ENCODE measurements around the gene MMP14. TPM values are rescaled to one million over a fixed set of nuclear protein-coding genes. Genes with fewer than 3 reads are reported as not detected.
"Not testable (repeated sequence)": the region's sequence is repeated elsewhere in the genome, so short reads cannot be mapped to it uniquely, and the experiment has no call there.

Gene MMP14
- polyA plus RNA-seq, 4 donors, result 137 to 349 (median 150) TPM

DNA sequence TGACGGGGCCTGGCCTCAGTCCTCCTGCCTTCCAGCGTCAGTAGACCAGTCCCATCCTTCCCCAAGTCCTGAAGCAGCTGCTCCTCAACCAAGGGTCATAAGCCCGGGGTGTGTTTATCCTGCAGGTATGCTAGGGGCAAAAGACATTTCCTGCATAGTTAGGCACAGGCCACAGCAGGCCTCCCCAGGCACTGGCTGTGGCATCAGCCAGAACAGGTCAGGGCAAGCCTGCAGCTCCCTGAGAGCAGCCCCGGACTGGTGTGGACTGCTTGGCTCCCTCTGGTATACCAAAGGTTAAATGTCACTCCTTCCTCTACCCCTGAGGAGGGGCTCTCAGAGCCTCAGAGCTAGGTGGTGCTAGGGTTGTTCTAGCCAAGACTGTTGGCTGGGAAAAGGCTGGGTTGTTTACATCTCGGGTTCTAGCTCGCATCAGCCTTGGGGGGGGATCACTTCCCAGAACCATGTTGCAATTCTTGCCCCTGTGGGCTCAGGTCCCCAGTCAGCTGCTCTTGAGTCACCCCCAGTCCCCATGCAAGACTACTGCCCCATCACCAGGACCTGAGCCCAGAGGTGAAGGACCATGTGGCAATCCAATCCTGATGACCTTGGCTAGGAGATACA is 2.9 kb downstream of the MMP14 start:
- no peak for DNase-seq (ENCODE audit: low read depth in 4 of 4, low spot score in 3 of 4)

DNA sequence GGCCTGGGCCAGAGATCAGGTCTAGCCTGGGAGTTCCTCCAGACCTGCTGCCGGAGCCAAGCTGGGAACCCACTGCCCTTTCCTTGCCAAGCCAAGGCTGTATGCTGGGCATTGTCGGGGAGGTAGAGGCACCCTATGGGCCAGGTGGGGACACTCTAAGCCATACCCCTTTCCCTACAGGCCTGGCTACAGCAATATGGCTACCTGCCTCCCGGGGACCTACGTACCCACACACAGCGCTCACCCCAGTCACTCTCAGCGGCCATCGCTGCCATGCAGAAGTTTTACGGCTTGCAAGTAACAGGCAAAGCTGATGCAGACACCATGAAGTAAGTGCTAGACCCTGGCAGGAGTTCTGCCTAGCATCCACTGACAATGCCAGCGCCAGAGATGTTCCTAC is 4.9 kb downstream of the MMP14 start:
- no peak for DNase-seq (ENCODE audit: low read depth in 4 of 4, low spot score in 3 of 4)

DNA sequence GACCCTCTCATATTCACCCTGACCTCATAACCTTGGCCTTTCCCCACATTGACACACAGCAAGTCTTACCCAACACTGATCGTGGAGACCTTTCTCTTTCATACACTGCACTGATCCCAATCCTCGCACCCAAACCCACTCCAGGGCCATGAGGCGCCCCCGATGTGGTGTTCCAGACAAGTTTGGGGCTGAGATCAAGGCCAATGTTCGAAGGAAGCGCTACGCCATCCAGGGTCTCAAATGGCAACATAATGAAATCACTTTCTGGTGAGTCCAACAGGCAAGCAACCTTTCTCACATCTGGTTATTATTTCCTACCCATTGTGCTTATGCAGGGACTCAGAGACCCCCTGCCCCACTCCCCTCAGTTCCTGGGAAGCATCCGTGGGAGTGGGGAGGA is 5.4 kb downstream of the MMP14 start:
- no peak for DNase-seq (ENCODE audit: low read depth in 4 of 4, low spot score in 3 of 4)

DNA sequence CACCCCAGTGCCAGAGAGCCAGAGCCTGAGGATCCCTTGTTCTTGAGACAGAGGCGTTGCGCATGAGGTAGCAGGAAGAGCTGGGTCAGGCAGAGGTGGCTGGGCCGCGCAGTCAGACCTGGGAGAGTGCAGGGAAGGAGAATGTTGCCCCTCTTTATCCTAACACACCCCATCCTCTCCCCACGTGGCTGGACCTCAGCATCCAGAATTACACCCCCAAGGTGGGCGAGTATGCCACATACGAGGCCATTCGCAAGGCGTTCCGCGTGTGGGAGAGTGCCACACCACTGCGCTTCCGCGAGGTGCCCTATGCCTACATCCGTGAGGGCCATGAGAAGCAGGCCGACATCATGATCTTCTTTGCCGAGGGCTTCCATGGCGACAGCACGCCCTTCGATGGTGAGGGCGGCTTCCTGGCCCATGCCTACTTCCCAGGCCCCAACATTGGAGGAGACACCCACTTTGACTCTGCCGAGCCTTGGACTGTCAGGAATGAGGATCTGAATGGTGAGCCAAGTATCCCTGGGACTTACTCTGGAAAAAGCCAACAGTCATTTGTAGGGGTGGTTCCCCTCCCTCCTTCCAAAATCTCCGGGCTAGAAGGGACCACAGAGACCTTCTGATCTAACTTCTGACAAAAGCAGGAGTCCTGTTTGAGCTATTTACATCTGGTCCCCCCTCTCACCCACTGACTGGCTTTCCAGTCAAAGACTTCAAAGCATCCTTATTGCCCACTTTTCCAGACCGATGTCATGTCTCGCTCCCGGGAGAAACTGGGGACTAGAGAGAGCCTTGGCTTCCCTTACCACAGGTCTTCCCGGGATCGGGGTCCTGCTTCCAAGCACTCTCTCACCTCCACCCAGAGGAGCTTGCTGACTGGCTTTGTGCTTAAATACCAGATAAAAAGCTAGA is 6.1 kb downstream of the MMP14 start:
- no peak for DNase-seq (ENCODE audit: low read depth in 4 of 4, low spot score in 3 of 4)

DNA sequence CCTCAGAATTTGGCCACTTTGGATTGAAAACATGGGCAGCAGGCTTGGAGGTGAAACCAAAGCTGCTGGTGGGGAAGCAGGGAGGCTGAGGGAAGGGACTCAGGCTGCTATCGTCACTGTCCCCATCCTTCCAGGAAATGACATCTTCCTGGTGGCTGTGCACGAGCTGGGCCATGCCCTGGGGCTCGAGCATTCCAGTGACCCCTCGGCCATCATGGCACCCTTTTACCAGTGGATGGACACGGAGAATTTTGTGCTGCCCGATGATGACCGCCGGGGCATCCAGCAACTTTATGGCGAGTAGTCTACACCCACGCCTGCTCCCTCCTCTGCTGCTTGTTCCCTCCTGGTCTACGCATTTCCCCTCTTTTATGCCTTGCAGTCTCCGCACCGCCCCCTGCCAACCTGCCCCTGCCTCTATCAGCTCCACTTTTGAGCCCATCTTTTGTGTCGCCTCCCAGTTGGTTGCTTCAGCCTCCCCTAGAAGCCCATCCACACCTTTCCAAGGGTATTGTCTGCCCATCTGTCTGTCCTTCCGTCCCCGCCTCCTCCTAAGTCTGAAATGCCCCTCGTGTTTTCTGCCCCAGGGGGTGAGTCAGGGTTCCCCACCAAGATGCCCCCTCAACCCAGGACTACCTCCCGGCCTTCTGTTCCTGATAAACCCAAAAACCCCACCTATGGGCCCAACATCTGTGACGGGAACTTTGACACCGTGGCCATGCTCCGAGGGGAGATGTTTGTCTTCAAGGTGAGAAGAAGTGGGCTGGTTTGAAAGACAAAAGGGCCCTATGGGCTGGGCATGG is 6.9 kb downstream of the MMP14 start:
- no peak for DNase-seq (ENCODE audit: low read depth in 4 of 4, low spot score in 3 of 4)

DNA sequence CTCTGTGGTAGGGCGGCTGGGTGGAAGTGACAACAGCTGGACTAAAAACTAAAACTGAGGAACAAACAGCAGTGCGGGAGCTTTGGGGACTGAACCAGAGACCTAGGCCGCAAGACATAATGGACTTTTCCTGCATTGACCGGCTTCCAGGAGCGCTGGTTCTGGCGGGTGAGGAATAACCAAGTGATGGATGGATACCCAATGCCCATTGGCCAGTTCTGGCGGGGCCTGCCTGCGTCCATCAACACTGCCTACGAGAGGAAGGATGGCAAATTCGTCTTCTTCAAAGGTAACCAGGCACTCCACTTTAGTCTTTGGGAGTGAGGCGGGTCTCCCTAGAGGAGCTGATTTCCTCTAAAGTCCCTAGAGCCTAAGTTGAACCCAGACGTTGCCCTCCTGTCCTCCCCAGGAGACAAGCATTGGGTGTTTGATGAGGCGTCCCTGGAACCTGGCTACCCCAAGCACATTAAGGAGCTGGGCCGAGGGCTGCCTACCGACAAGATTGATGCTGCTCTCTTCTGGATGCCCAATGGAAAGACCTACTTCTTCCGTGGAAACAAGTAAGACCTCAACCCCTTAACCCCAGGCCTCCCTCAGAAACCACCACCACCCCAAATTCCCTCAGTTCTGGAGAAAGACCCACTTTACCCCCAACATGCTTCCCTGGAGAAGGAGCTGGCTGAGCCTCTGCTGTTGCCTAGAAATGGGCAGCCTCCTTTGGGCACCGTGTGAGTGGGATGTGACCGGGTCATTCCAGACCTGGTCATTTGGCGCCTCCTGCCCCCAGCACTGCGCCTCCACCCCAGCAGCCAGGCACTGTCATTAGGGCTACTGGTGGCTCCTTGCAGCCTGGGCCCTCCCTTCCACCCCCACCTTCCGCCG is 8.1 kb downstream of the MMP14 start:
- no peak for DNase-seq (ENCODE audit: low read depth in 4 of 4, low spot score in 3 of 4)

DNA sequence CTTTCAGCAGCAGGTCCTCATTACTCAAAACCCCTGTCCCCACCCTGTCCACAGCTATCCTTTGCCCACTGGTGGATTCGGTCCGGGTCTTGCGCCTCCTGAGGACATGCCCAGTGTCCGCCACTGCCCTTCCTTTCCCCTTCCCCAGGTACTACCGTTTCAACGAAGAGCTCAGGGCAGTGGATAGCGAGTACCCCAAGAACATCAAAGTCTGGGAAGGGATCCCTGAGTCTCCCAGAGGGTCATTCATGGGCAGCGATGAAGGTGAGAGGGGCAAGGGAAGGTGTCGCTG is 8.7 kb downstream of the MMP14 start:
- no peak for DNase-seq (ENCODE audit: low read depth in 4 of 4, low spot score in 3 of 4)

DNA sequence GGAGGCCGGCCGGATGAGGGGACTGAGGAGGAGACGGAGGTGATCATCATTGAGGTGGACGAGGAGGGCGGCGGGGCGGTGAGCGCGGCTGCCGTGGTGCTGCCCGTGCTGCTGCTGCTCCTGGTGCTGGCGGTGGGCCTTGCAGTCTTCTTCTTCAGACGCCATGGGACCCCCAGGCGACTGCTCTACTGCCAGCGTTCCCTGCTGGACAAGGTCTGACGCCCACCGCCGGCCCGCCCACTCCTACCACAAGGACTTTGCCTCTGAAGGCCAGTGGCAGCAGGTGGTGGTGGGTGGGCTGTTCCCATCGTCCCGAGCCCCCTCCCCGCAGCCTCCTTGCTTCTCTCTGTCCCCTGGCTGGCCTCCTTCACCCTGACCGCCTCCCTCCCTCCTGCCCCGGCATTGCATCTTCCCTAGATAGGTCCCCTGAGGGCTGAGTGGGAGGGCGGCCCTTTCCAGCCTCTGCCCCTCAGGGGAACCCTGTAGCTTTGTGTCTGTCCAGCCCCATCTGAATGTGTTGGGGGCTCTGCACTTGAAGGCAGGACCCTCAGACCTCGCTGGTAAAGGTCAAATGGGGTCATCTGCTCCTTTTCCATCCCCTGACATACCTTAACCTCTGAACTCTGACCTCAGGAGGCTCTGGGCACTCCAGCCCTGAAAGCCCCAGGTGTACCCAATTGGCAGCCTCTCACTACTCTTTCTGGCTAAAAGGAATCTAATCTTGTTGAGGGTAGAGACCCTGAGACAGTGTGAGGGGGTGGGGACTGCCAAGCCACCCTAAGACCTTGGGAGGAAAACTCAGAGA is 9.6 kb downstream of the MMP14 start:
- no peak for DNase-seq (ENCODE audit: low read depth in 4 of 4, low spot score in 3 of 4)

DNA sequence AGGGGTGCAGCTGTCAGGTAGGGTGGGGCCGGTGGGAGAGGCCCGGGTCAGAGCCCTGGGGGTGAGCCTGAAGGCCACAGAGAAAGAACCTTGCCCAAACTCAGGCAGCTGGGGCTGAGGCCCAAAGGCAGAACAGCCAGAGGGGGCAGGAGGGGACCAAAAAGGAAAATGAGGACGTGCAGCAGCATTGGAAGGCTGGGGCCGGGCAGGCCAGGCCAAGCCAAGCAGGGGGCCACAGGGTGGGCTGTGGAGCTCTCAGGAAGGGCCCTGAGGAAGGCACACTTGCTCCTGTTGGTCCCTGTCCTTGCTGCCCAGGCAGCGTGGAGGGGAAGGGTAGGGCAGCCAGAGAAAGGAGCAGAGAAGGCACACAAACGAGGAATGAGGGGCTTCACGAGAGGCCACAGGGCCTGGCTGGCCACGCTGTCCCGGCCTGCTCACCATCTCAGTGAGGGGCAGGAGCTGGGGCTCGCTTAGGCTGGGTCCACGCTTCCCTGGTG is 10.5 kb downstream of the MMP14 start:
- no peak for DNase-seq (ENCODE audit: low read depth in 4 of 4, low spot score in 3 of 4)

DNA sequence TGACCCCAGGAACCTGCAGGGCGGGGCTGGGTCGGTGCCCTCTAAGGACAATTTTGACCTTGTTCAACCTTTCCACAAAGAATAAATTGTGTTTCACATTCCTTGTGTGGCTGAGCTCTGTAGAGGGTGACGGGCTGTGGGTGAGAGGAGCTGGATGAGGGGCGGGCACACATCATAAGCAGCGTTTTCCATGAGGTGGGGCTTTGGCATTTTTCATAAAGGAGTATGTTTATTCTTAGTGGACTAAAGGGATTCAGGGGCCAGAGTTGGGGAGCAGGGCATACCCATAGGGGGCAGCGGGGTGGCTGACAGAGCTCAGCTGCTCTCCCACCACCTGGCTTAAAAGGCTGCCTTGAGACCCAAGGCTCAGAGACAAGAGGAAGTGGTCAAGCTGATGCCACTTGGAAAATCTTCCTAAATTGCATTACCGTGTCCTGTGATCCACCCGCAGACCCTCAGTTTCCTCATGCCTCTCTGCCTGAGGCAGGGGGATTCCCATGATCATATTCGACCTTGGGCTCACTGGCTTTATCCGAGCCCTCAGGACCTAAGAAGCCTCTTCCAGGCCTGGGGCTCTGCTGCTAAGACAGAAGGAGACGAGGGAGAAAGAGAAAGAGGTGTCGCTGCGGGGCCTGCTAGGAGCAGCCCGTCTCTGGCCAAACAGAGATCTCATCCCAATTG is 11.4 kb downstream of the MMP14 start:
- no peak for DNase-seq (ENCODE audit: low read depth in 4 of 4, low spot score in 3 of 4)

DNA sequence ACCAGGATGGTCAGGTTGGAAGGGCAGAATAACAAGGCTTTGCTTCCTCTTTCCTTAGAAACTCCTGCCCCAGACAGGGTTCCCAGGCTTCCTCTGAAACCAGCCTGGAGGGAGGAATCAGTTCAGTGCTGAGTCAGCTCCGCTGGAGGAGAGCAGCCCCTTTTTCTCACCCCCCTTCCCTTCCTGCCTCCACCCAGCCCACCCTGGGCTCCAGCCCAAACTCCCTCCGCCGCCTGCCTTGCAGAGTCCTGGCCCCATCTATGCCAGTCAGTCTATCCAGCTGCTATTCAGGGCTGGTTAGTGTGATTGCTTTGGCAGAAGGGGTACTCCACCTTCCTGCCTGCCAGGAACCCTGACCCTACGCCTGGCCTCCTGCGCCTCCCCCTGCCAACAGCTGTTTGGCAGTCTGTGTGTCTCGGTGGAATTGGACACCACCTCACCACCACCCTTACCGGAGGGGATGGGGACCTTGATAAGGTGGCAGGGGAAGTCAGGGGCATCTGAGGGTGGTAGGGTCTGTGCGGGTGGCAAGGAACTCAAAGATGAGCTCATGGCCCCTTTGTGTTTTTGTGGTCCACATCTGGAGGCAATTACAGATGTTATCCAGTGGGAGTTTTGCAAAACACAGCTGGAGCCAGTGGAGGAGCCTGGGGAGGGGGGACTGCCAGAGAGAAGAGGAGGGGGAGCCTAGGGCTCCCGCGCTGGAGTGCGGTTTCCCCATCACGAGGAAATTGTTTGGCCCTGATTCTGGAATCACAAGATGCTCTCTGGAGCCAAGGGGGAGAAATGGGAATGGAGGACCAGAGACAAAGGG is 12.2 kb downstream of the MMP14 start:
- peak in 2 of 4 donors; percentile 52 to 68 for DNase-seq (ENCODE audit: low read depth in 4 of 4, low spot score in 3 of 4)

DNA sequence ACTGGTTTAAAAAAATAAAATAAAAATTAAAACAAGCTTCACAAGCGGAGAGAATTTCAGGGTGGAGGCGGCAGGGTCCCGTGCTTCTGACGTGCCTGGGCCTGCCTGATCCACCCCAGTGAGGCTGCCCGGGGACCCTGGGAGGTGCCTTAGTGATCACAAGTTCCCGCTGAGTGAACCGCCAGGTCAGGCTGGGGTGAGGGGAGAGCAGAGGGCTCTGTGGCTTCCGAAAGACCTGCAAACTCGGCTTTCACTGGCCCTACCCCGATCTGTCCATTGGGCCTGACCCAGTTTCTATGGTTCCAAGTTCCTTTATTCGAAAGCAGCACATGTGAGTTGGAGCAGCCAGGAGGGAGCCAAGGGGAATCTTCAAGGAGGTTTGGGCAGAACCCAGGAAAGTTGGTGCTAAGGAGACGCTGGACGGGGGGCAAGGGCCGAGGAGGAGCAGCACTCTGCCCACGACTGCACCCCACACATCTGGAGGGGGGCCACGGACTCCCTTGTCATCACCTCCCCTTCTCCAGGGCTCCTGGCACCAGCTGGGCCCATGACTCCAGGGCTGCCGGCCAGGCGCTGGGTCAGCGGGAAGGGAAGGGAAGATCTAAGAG is 12.9 kb downstream of the MMP14 start:
- DNase-seq (ENCODE audit: low read depth in 4 of 4, low spot score in 3 of 4), result no peak

DNA sequence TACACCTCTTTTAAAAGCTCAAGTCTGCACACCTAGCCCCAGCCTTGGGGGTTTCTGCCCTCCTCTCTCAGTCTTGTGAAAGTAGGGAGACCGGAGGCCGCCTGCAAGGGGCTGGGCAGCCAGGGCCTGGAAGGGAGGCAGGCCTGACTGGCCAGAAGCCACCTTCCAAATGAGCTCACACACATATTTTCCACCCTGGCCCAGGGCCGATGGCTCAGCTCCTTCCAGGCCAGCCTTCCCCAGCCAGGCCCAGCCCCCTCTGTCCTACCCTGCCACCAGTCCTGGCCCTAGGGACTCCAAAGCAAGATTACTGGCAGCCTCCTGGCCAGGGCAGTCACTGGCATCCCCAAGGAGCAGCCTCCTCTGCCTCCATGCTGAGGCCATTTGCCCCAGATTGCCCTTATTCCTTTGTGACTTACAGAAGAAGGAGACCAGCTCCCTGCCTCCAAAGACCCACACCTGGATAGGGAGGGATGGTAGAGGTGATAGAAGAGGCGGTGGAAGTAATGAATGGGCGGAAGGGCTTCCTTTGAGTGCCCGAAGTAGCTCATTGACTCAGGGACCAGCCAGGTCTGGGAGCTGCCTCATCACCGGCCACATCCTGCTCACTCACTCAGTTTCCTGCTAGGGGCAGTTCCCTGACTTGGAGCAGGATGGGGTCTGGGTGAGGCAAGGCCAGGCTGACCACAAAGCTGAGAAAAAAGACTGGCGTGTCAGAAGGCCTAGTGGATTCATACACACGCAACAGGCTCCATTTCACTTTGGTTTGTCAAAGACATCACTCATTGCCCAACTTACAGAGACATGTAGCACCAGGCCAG is 14.8 kb downstream of the MMP14 start:
- DNase-seq (ENCODE audit: low read depth in 4 of 4, low spot score in 3 of 4), result no peak

DNA sequence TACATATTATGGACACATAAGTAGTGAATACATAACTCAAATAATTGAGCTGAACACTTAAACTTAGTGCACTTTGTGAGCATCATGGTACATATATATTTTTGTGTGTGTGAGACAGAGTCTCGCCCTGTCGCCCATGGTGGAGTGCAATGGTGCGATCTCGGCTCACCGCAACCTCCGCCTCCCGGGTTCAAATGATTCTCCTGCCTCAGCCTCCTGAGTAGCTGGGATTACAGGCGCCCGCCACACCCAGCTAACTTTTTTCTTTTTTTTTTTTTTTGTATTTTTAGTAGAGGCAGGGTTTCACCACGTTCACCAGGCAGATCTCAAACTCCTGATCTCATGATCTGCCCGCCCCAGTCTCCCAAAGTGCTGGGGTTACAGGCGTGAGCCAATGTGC is 15.8 kb downstream of the MMP14 start:
- DNase-seq (ENCODE audit: low read depth in 4 of 4, low spot score in 3 of 4), result not testable (repeated sequence)

DNA sequence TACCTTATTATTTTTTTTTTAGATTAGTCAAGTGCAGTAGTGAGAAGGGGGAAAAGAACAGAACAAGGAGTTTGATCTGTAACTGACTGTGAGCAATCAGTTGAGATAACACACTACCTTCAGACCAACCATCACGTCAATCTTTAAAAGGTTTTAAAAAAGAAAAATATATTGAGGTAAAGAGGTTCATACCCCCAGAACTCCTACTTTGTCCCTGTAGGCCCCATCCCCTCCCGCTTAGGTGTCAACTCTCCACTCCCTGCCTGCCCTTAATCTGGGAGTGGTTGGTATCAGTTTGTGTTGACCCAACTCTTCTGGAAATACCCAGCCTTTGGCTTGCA is 16.2 kb downstream of the MMP14 start:
- DNase-seq (ENCODE audit: low read depth in 4 of 4, low spot score in 3 of 4), result no peak

DNA sequence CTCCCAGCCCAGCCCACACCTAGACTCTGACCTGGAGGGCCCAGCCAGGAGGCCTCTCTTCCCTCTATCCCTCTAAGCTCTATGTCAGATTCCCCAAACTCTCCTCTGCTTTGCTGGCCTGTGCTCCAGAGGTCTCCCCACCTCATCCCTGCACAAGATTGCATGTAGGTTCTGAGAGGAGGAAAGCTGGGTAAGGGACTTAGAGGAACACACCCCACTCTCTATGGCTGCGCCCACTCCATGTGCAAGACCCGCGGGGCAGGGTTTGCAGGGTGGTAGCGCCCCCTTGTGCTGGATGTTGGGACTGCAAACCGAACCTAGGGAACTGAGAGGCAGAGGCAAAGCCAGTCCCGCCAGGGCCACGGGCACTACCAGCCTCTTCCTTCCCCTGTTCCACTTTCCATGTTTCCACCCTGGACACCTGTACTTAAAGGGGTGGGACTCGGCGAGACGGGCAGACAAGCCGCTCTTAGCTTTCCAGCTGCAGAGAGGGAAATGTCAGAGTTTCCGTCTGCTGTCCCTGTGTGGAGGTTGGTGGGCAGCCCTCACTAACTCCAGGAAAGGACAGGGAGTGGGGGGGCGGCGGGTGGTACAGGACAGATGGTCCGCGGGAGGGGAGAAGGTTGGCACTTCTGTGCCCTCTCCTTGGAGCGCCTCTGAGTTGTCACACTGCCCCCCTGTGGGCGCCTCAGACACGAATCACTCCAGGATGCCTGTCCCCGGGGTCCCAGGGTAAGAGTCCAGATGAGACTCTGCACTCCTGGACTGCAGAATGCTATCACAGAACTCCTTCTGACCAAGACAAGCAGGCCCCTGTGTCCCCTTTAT is 16.8 kb downstream of the MMP14 start:
- DNase-seq (ENCODE audit: low read depth in 4 of 4, low spot score in 3 of 4), result peak in 2 of 4 donors; percentile 72 to 75
